Hippocampal formation (tissue), 2 donors: ENCODE data around the gene AMN.
"Not testable (repeated sequence)": the region's sequence is repeated elsewhere in the genome, so short reads cannot be mapped to it uniquely, and the experiment has no call there.

Experiments
- DNase-seq, 2 donors: peaks; one replicate each; lab custom pipeline; 2025; lab: John Stamatoyannopoulos, UW

Gene AMN

GRCh38 chr14:102922490-102923200 is at the start of gene AMN:
Gene AMN (plus strand): TSS chr14:102922663. CDS start chr14:102922689, 26 bp downstream.
- DNase-seq: no peak

- no peak for DNase-seq
These were observed 49.3 kb upstream of the AMN start for GRCh38 chr14:102873131-102873530.

- no peak for DNase-seq
These were observed 48.9 kb upstream of the AMN start for GRCh38 chr14:102873546-102874061.

GRCh38 chr14:102875652-102876051 is 46.8 kb upstream of the AMN start:
- no peak for DNase-seq

- not testable (repeated sequence) for DNase-seq
These were observed 45.0 kb upstream of the AMN start for GRCh38 chr14:102877511-102877910.

- DNase-seq: no peak
These were observed 44.1 kb upstream of the AMN start for GRCh38 chr14:102878174-102878969.

GRCh38 chr14:102878970-102879460 is 43.4 kb upstream of the AMN start:
- no peak for DNase-seq

- DNase-seq: no peak
These were observed 40.1 kb upstream of the AMN start for GRCh38 chr14:102882226-102882906.

GRCh38 chr14:102883089-102883541 is 39.3 kb upstream of the AMN start:
- DNase-seq: no peak

GRCh38 chr14:102883554-102883953 is 38.9 kb upstream of the AMN start:
- DNase-seq: no peak

- no peak for DNase-seq
These were observed 36.6 kb upstream of the AMN start for GRCh38 chr14:102885737-102886447.

- DNase-seq: no peak
These were observed 33.7 kb upstream of the AMN start for GRCh38 chr14:102888748-102889147.

GRCh38 chr14:102889615-102890014 is 32.8 kb upstream of the AMN start:
- no peak for DNase-seq

GRCh38 chr14:102891111-102891510 is 31.4 kb upstream of the AMN start:
- DNase-seq: no peak

- no peak for DNase-seq
These were observed 30.9 kb upstream of the AMN start for GRCh38 chr14:102891556-102891955.

- peak in 1 of 2 donors; percentile 9 for DNase-seq
These were observed 29.8 kb upstream of the AMN start for GRCh38 chr14:102892651-102893050.

GRCh38 chr14:102893452-102893851 is 29.0 kb upstream of the AMN start:
- DNase-seq: no peak

- DNase-seq: not testable (repeated sequence)
These were observed 25.7 kb upstream of the AMN start for GRCh38 chr14:102896735-102897134.

- DNase-seq: no peak
These were observed 25.0 kb upstream of the AMN start for GRCh38 chr14:102897299-102898027.

- no peak for DNase-seq
These were observed 24.2 kb upstream of the AMN start for GRCh38 chr14:102898298-102898697.
